HL-60 (cell line): ENCODE data around the gene PNPT1.
A peak's percentile ranks its signal among the peaks of the same experiment; 100 is the strongest.

Experiments
- DNase-seq, 2 experiments: peaks; one replicate each; pipeline ENCODE4 v3.0.0-alpha.2; 2010 to 2020; ENCODE audit warnings: low read depth in 1 of 2, low spot score in 1 of 2
- H3K27ac ChIP-seq: fragments of 250-450 bp; sonication (Bioruptor Pico); replicated peaks from 2 replicates; pipeline ENCODE4 v1.5.1; 2020; ENCODE audit warnings: mild to moderate bottlenecking, moderate library complexity
- H3K27me3 ChIP-seq: fragments of 250-450 bp; sonication (Bioruptor Pico); 2 replicates; pipeline ENCODE4 v1.5.1; 2021; ENCODE audit warnings: mild to moderate bottlenecking, moderate library complexity; ENCODE audit not compliant: insufficient read depth, poor library complexity, severe bottlenecking
- H3K4me3 ChIP-seq: replicated peaks from 2 replicates; pipeline ENCODE4 v1.5.1; 2011; ENCODE audit warnings: mild to moderate bottlenecking, control low read depth, low read length; ENCODE audit not compliant: insufficient read depth
- CTCF ChIP-seq: IDR thresholded peaks from one replicate; pipeline ENCODE4 v1.5.1; 2011; ENCODE audit warnings: low read length, control low read depth, inconsistent platforms; ENCODE audit not compliant: insufficient read depth
- GABPA ChIP-seq: IDR thresholded peaks from 2 replicates; pipeline ENCODE4 v1.6.1; 2012; ENCODE audit warnings: low read depth
- POLR2AphosphoS5 ChIP-seq: IDR thresholded peaks from 2 replicates; pipeline ENCODE4 v1.6.1; 2012; ENCODE audit warnings: low read depth
- REST ChIP-seq: IDR thresholded peaks from 2 replicates; pipeline ENCODE4 v1.6.1; 2012; ENCODE audit warnings: low read depth; ENCODE audit not compliant: insufficient replicate concordance
- SPI1 ChIP-seq: IDR thresholded peaks from 2 replicates; pipeline ENCODE4 v1.6.1; 2012; ENCODE audit warnings: low read depth, mild to moderate bottlenecking, borderline replicate concordance

Gene PNPT1

GRCh38 chr2:55620123-55620779, 73.4 kb downstream of the PNPT1 start:
- no peak for TF ChIP-seq GABPA
- peak; percentile 59 for TF ChIP-seq CTCF
- Histone ChIP-seq H3K27ac (no peak overlapping the region), H3K27me3 (no peaks in the 10 kb centered on the region), H3K4me3 (peak overlapping the region; percentile 78)
- peak; percentile 34 to 54 for DNase-seq

GRCh38 chr2:55618275-55619055, 75.2 kb downstream of the PNPT1 start:
- DNase-seq: peak; percentile 51 to 63
- H3K27me3 ChIP-seq: no peaks in the 10 kb centered on the region
- peak overlapping the region; percentile 78 for H3K4me3 ChIP-seq
- H3K27ac ChIP-seq: peak overlapping the region; percentile 99
- TF ChIP-seq SPI1: peak; percentile 73; the same call in 1 of the 2 replicates
- TF ChIP-seq POLR2AphosphoS5: no peak

GRCh38 chr2:55618025-55618274, 75.7 kb downstream of the PNPT1 start:
- DNase-seq: no peak
- no peak for TF ChIP-seq POLR2AphosphoS5
- TF ChIP-seq REST: peak; percentile 51

GRCh38 chr2:55617175-55618024, 76.2 kb downstream of the PNPT1 start, which contains the start of gene PPP4R3B:
Gene PPP4R3B, minus strand, starts transcription at chr2:55617622. Its CDS starts 337 bp downstream, at chr2:55617285.
- Histone ChIP-seq H3K27ac (peak within 1 kb of the TSS; percentile 99), H3K27me3 (no peaks in the 10 kb centered on the region), H3K4me3 (peak within 1 kb of the TSS; percentile 78)
- peak; percentile 92 for TF ChIP-seq SPI1
- peak; percentile 49 for TF ChIP-seq REST
- no peak for TF ChIP-seq CTCF
- peak; percentile 95 for TF ChIP-seq POLR2AphosphoS5
- peak; percentile 41; the same call in 1 of the 2 replicates for TF ChIP-seq GABPA
- peak; percentile 97 to 99 for DNase-seq

More at GRCh38 chr2:55618025-55618274, 75.7 kb downstream of the PNPT1 start:
- H3K27me3 ChIP-seq: no peaks in the 10 kb centered on the region
- H3K27ac ChIP-seq: peak overlapping the region; percentile 99
- peak overlapping the region; percentile 78 for H3K4me3 ChIP-seq
